ENCODE results near the gene DEAF1. TPM values are rescaled to one million over a fixed set of nuclear protein-coding genes. Genes with fewer than 3 reads are reported as not detected.

Gene DEAF1
- total RNA-seq, 1 experiment from 2014 or later, result 33.9 TPM

- H3K9ac ChIP-seq (ENCODE audit: low read length), result no peak overlapping the region
- no peak overlapping the region; the same call in 1 of the 2 replicates for H3K27ac ChIP-seq (ENCODE audit: low read depth, low read length)
- BruUV-seq (replicated peaks), result no TSS peak
- DNase-seq (ENCODE audit: low read depth, low spot score) (no peak), ATAC-seq (no peak)
- H3K4me3 ChIP-seq (replicated peaks in 1 of 2; ENCODE audit: low read depth in 1 of 2, low read length in 2 of 2), result no peak overlapping the region
- H3K4me1 ChIP-seq (ENCODE audit: control insufficient read depth in 1 of 2, insufficient read depth in 2 of 2, low read length in 2 of 2), result peaks cover 7 to 34% of the 10 kb centered on the region in 2 experiments; a peak in 3 of 4 replicates
- no peaks in the 10 kb centered on the region for H3K27me3 ChIP-seq (ENCODE audit: insufficient read depth, low read length)
- no peak overlapping the region for H3K4me2 ChIP-seq (ENCODE audit: low read length)
- intact Hi-C loops (cut with micrococcal nuclease), result no loop called here
- no peaks in the 10 kb centered on the region for H3K9me3 ChIP-seq (ENCODE audit: control insufficient read depth in 1 of 2, insufficient read depth in 1 of 2, low read depth in 1 of 2, low read length in 2 of 2)
- H3K9me2 ChIP-seq (ENCODE audit: insufficient read depth), result no peaks in the 10 kb centered on the region
- H3K36me3 ChIP-seq (ENCODE audit: control insufficient read depth in 1 of 2, insufficient read depth in 2 of 2, low read length in 2 of 2), result peaks cover 3 to 11% of the 10 kb centered on the region in 2 experiments; a peak in 2 of 4 replicates
- no peaks in the 10 kb centered on the region for H3K79me2 ChIP-seq (ENCODE audit: insufficient read depth, low read length)
- ChIA-PET POLR2A (no interaction called here), CTCF (no interaction called here), RAD21 (ENCODE audit: low non-redundant PET in 1 of 2, low total read pairs in 2 of 2, uncharacterized antibody in 2 of 2, unreplicated experiment in 2 of 2) (no interaction called here)
- TF ChIP-seq MAX (IDR thresholded peaks at IDR 0.05), result no peak
- TF ChIP-seq ELF1 (IDR thresholded peaks at IDR 0.05; ENCODE audit: borderline replicate concordance, low read depth), result no peak
- no peaks in the 10 kb centered on the region for H4K20me1 ChIP-seq (ENCODE audit: insufficient read depth)
- H2AFZ ChIP-seq (ENCODE audit: low read depth, low read length, poor library complexity, severe bottlenecking), result no peak overlapping the region
Observed at GRCh38 chr11:724049-724777, 29.2 kb upstream of the DEAF1 start.

- no peaks in the 10 kb centered on the region for H4K20me1 ChIP-seq (ENCODE audit: insufficient read depth)
- no peak overlapping the region for H3K9ac ChIP-seq (ENCODE audit: low read length)
- no peaks in the 10 kb centered on the region for H3K79me2 ChIP-seq (ENCODE audit: insufficient read depth, low read length)
- no peaks in the 10 kb centered on the region for H3K27me3 ChIP-seq (ENCODE audit: insufficient read depth, low read length)
- no peaks in the 10 kb centered on the region for H3K9me2 ChIP-seq (ENCODE audit: insufficient read depth)
- no TSS peak for BruUV-seq (replicated peaks)
- DNase-seq (ENCODE audit: low read depth, low spot score), result no peak
- no peak overlapping the region for H3K4me3 ChIP-seq (replicated peaks in 1 of 2; ENCODE audit: low read depth in 1 of 2, low read length in 2 of 2)
- ChIA-PET POLR2A (no interaction called here), CTCF (interaction anchor here (2.0 kb wide), 1 partner anchor 17 kb away, joined by 8 read pairs; no protein-coding TSS in a partner anchor), RAD21 (ENCODE audit: low non-redundant PET in 1 of 2, low total read pairs in 2 of 2, uncharacterized antibody in 2 of 2, unreplicated experiment in 2 of 2) (interaction anchor here in 1 of 2 experiments (0.9 kb wide), 1 partner anchor 168 kb away, joined by 3 read pairs; no protein-coding TSS in a partner anchor)
- H3K27ac ChIP-seq (ENCODE audit: low read depth, low read length), result no peak overlapping the region
- no peak overlapping the region for H3K4me2 ChIP-seq (ENCODE audit: low read length)
- TF ChIP-seq RAD21 (IDR thresholded peaks at IDR 0.05; ENCODE audit: low read depth), result peak; percentile 88
- no peak for TF ChIP-seq TCF7L2 (IDR thresholded peaks at IDR 0.05; ENCODE audit: borderline replicate concordance, extremely low read depth, insufficient read depth, insufficient read length)
- no peak for TF ChIP-seq YY1 (IDR thresholded peaks at IDR 0.05; ENCODE audit: extremely low read depth, insufficient replicate concordance, low read depth, low read length)
- TF ChIP-seq CTCF (IDR thresholded peaks at IDR 0.05 in 2 of 3, conservative IDR thresholded peaks at IDR 0.05 in 1 of 3; ENCODE audit: borderline replicate concordance in 1 of 3, insufficient read depth in 1 of 3, low read depth in 2 of 3, low read length in 2 of 3), result peak; percentile 47 to 84 (median 77)
- no peak for TF ChIP-seq CEBPB (IDR thresholded peaks at IDR 0.05; ENCODE audit: low read depth)
- peaks cover 3 to 11% of the 10 kb centered on the region in 2 experiments; a peak in 2 of 4 replicates for H3K36me3 ChIP-seq (ENCODE audit: control insufficient read depth in 1 of 2, insufficient read depth in 2 of 2, low read length in 2 of 2)
- no peak for ATAC-seq
- peaks cover 7 to 28% of the 10 kb centered on the region in 2 experiments; a peak in 3 of 4 replicates for H3K4me1 ChIP-seq (ENCODE audit: control insufficient read depth in 1 of 2, insufficient read depth in 2 of 2, low read length in 2 of 2)
- no peaks in the 10 kb centered on the region for H3K9me3 ChIP-seq (ENCODE audit: control insufficient read depth in 1 of 2, insufficient read depth in 1 of 2, low read depth in 1 of 2, low read length in 2 of 2)
- intact Hi-C loops (cut with micrococcal nuclease), result loop anchor here (1.0 kb wide), 2 partner anchors 27 to 61 kb away; no protein-coding TSS in a partner anchor
- no peak overlapping the region for H2AFZ ChIP-seq (ENCODE audit: low read depth, low read length, poor library complexity, severe bottlenecking)
Observed at GRCh38 chr11:723120-723883, 28.3 kb upstream of the DEAF1 start.

Data from HCT116 (cell line).